Mucosa of stomach (tissue), 1 donor: ENCODE measurements around the gene KBTBD8.

Experiments
- H3K27me3 ChIP-seq: one replicate; pipeline ENCODE4 v1.7.0; 2013; ENCODE audit warnings: mild to moderate bottlenecking, low read length; ENCODE audit not compliant: control insufficient read depth, insufficient read depth
- H3K36me3 ChIP-seq: one replicate; pipeline ENCODE4 v1.7.0; 2013; ENCODE audit warnings: low read length; ENCODE audit not compliant: control insufficient read depth, insufficient read depth
- H3K4me1 ChIP-seq: one replicate; pipeline ENCODE4 v1.7.0; 2013; ENCODE audit warnings: mild to moderate bottlenecking, low read length; ENCODE audit not compliant: control insufficient read depth, insufficient read depth
- H3K4me3 ChIP-seq: one replicate; pipeline ENCODE4 v1.7.0; 2013; ENCODE audit warnings: low read length
- H3K9ac ChIP-seq: one replicate; pipeline ENCODE4 v1.7.0; 2013; ENCODE audit warnings: mild to moderate bottlenecking, low read length, moderate library complexity
- H3K9me3 ChIP-seq: one replicate; pipeline ENCODE4 v1.7.0; 2013; ENCODE audit warnings: mild to moderate bottlenecking, low read length, moderate library complexity; ENCODE audit not compliant: control insufficient read depth
- donor health status: Pancreatic carcinoma.

Gene KBTBD8

GRCh38 chr3:67048067-67048714, 50.1 kb downstream of the KBTBD8 start:
- Histone ChIP-seq H3K9ac (no peak overlapping the region), H3K4me1 (no peaks in the 10 kb centered on the region), H3K9me3 (no peaks in the 10 kb centered on the region), H3K4me3 (no peak overlapping the region), H3K36me3 (no peaks in the 10 kb centered on the region), H3K27me3 (peaks cover 4% of the 10 kb centered on the region)

DNA sequence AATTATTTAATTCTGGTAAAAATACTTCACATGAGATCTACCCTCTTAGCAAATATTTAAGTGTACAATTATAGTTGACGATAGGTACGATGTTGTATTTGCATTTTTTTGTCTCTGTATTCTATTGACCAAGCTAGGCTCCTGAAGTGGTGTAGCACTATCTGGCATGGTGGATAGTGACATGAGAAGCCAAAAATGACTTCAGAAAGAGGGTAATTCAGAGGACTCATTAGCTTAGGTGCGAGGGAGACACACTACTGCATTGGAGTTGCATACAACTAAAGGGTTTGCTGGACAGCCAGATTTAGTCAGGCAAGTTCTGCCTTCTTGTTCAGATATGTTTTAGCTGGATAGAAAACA, 50.6 kb downstream of the KBTBD8 start:
- Histone ChIP-seq H3K4me3 (no peak overlapping the region), H3K4me1 (no peaks in the 10 kb centered on the region), H3K9me3 (no peaks in the 10 kb centered on the region), H3K27me3 (peaks cover 4% of the 10 kb centered on the region), H3K36me3 (no peaks in the 10 kb centered on the region), H3K9ac (no peak overlapping the region)

DNA sequence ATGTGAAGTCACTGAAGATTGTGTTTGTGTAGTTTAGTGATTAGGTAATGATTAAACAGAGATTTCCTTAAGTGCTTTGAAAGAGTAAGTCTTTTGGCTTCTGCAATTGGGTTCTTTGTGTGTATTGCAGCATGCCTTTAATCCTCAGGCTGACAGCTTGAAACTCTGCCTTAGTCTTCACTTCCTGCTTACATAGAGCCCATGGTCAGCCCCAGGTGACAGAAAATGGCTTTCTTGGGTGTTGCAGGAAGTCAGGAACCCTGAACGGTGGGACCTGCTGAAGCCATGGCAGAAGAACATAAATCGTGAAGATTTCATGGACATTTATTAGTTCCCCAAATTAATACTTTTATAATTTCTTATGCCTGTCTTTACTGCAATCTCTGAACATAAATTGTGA, 61.3 kb downstream of the KBTBD8 start:
- Histone ChIP-seq H3K9ac (no peak overlapping the region), H3K4me3 (no peak overlapping the region), H3K36me3 (no peaks in the 10 kb centered on the region), H3K9me3 (no peaks in the 10 kb centered on the region), H3K27me3 (no peaks in the 10 kb centered on the region), H3K4me1 (no peaks in the 10 kb centered on the region)
